Astrocyte of the cerebellum (primary cell): ENCODE measurements around the gene ADGRA3.

Experiments used
- DNase-seq: peaks from one replicate; pipeline ENCODE4 v3.0.0-alpha.2; 2011; ENCODE audit warnings: low read depth
- H3K4me3 ChIP-seq: 2 replicates; pipeline ENCODE4 v1.5.1; 2011; ENCODE audit warnings: mild to moderate bottlenecking, low read depth, low read length, moderate library complexity
- in situ Hi-C: cut with HindIII; loops from 2 replicates; pipeline ENCODE4 v1.10.0; 2017; ENCODE audit warnings: low sequenced_read_pairs
- TF ChIP-seq, protein P1 (sequence below): IDR thresholded peaks from 2 replicates; pipeline ENCODE4 v1.5.1; 2012; ENCODE audit warnings: low read length, low read depth, moderate library complexity, mild to moderate bottlenecking; ENCODE audit errors: missing control alignments

Gene ADGRA3

GRCh38 chr4:22442956-22443355, 72.9 kb downstream of the ADGRA3 start:
- in situ Hi-C loops = no loop called here
- no peak for DNase-seq
- H3K4me3 ChIP-seq = no peak overlapping the region
- TF ChIP-seq, protein P1, sequence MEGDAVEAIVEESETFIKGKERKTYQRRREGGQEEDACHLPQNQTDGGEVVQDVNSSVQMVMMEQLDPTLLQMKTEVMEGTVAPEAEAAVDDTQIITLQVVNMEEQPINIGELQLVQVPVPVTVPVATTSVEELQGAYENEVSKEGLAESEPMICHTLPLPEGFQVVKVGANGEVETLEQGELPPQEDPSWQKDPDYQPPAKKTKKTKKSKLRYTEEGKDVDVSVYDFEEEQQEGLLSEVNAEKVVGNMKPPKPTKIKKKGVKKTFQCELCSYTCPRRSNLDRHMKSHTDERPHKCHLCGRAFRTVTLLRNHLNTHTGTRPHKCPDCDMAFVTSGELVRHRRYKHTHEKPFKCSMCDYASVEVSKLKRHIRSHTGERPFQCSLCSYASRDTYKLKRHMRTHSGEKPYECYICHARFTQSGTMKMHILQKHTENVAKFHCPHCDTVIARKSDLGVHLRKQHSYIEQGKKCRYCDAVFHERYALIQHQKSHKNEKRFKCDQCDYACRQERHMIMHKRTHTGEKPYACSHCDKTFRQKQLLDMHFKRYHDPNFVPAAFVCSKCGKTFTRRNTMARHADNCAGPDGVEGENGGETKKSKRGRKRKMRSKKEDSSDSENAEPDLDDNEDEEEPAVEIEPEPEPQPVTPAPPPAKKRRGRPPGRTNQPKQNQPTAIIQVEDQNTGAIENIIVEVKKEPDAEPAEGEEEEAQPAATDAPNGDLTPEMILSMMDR = no peak

DNA sequence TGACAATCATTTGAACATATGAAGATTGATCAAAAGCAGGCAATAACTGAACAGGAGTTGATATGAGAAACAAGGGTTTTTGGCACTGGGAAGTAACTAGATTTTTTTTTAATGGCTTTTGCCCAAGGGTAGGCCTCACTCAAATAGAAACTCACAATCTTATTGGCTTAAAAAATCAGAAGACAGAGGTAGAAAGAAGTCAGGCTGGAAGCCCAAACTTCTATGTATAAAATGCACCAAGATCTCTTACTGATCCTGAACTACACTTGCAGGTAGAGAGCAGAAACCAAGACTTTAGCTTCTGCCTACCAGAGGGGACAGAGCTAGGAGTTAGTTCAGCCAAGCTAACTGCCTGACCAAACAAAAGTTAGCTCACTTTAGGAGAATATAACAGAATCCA, 74.9 kb downstream of the ADGRA3 start:
- DNase-seq = no peak
- H3K4me3 ChIP-seq = no peak overlapping the region
- TF ChIP-seq, protein P1 = no peak
- in situ Hi-C loops = no loop called here

- in situ Hi-C loops = no loop called here
- TF ChIP-seq, protein P1 = no peak
Measured at GRCh38 chr4:22439947-22440346, 75.9 kb downstream of the ADGRA3 start.

GRCh38 chr4:22435652-22436051, 80.2 kb downstream of the ADGRA3 start:
- TF ChIP-seq, protein P1 = no peak
- no peak overlapping the region for H3K4me3 ChIP-seq

More at GRCh38 chr4:22439947-22440346, 75.9 kb downstream of the ADGRA3 start:
- no peak for DNase-seq
- no peak overlapping the region for H3K4me3 ChIP-seq

GRCh38 chr4:22434895-22435294, 81.0 kb downstream of the ADGRA3 start:
- H3K4me3 ChIP-seq = no peak overlapping the region
- TF ChIP-seq, protein P1 = peak; percentile 75
- in situ Hi-C loops = no loop called here
- peak; percentile 31 for DNase-seq

More at GRCh38 chr4:22435652-22436051, 80.2 kb downstream of the ADGRA3 start:
- DNase-seq = no peak
- in situ Hi-C loops = no loop called here

DNA sequence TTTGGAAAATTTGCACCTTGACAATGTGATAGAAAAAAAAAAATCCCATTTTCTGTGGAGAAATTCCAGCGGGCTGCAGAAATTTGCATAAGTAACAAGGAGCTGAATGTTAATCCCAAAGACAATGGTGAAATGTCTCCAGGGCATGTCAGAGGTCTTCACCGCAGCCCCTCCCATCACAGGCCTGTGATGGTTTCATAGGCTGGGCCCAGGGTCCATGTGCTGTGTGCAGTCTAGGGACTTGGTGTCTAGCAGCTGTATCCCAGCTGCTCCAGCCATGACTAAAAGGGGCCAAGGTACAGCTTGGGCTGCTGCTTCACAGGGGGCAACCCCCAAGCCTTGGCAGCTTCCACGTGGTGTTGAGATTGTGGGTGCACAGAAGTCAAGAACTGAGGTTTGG, 85.2 kb downstream of the ADGRA3 start:
- no peak for DNase-seq
- H3K4me3 ChIP-seq = no peak overlapping the region
- TF ChIP-seq, protein P1 = no peak
- in situ Hi-C loops = no loop called here

- no peak overlapping the region for H3K4me3 ChIP-seq
- TF ChIP-seq, protein P1 = no peak
- no peak for DNase-seq
- in situ Hi-C loops = no loop called here
Measured at GRCh38 chr4:22428441-22428840, 87.4 kb downstream of the ADGRA3 start.
